Posterior cingulate gyrus (tissue), 11 donors: ENCODE data around the gene HCN2.

Experiments
- DNase-seq, 10 donors: peaks; one replicate each; pipeline versions ENCODE4 v3.0.0 to v3.0.0-alpha.2; 2020 to 2021; ENCODE audit warnings: mixed read lengths in 3 of 10
- intact Hi-C: fragments of 100-400 bp; cut with DNase I; formaldehyde crosslinking; loops from one replicate; pipeline ENCODE4 v1.15.1; 2023

The HCN2 gene

GRCh38 chr19:633068-633785, 43.5 kb downstream of the HCN2 start, which contains the start of gene POLRMT:
POLRMT (minus strand) TSS chr19:633537; CDS start chr19:633512, 25 bp downstream.
- intact Hi-C loops: no loop called here
- DNase-seq: peak; percentile 93 to 99 (median 96)

DNA sequence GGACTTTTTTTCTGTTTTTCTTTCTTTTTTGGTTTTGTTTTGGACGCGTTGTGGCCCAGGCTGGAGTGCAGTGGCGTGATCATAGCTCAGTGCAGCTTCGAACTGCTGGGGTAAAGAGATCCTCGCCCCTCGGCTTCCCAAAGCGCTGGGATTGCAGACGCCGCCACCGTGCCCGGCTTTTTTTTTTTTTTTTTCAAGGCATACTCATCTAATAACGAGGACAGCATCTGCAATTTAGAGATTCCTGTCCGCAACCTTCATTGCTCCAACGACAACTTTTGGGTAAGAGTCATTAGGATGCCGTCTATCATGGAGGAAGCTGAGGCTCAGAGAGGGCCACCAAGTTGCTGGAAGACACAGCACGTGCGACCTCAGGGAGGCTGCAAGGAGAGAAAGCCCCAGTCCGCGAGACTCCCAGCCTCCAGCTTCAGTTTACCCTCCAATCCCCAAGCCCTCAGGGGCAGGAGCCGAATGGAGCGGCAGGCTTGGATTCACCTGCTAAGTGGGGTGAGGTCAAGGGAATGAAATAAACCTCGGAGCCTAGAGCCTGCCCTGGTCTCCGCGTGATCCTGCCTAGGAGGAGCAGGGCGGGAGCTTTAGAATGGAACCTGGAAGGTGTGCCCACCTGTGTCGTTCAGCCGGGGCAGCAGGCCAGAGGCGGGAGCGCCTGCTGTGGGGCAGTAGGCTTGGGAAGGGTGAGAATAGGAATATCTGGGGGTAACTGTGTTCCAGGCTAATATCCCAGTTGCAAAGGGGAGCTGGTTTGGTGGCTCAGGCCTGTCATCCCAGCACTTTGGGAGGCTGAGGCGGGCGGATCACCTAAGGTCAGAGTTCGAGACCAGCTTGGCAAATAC, 44.3 kb downstream of the HCN2 start:
- intact Hi-C loops: no loop called here
- no peak for DNase-seq

DNA sequence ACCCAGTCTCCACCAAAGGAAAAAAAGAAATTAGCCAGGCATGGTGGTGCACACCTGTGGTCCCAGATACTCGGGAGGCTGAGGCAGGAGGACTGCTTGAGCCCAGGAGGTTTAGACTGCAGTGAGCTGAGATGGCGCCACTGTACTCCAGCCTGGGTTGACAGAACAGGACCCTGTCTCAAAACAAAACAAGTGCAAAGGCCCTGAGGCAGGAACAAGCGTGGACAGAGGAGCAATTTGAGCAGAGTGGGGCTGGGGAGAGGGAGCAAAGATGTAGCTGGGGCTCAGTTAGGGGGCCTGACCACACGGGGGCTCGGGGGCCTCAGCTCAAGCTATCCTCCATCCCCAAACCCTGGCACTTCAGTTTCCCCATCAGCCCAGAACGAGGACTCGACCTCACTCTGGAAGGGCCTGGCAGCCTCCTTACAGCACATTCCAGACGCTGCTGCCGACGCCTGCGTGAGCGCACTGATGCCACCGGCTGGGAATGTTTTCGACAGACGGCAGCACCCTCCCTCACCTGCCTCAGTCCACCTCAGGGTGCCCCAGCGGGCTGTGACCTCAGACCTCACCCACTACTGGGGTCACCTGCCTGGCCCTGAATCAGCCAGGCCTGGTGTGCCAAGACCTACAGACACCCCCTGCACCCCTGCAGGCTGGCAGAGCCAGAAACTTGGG, 45.4 kb downstream of the HCN2 start:
- intact Hi-C loops: no loop called here
- DNase-seq: no peak

- DNase-seq: no peak
- intact Hi-C loops: no loop called here
Measured at GRCh38 chr19:638906-639252, 49.2 kb downstream of the HCN2 start.

DNA sequence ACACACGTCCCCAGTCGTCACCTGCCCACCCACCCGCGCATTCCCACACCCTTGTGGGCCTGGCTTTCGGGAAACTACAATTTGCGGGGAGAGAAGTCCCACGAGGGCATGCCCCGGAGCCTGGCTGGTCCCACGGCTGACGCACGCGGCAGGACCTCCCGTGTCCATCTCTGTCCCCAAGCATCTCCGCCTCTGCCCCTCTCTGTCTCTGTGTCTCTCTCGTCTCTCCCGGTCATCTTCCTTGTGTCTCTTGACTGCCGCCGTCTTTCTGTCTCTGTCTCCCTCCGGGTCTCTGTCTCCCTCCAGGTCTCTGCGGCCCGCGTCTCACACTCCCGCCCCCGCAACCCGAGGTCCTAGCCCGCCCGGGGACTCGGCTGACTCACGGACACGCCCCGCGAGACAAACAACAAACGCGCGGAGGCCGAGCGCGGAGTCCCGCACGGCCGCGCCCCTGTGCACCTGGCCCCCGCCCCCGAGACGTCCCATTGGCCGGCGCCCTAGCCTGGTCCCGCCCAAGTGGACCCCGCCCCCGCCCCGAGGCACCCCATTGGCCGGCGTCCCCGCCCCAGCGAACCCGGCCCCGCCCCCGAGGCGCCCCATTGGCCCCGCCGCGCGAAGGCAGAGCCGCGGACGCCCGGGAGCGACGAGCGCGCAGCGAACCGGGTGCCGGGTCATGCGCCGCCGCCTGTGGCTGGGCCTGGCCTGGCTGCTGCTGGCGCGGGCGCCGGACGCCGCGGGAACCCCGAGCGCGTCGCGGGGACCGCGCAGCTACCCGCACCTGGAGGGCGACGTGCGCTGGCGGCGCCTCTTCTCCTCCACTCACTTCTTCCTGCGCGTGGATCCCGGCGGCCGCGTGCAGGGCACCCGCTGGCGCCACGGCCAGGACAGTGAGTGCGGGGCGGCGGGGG, 49.8 kb downstream of the HCN2 start, which contains the start of gene FGF22:
FGF22 (plus strand) TSS at position 627 of the 908 bp plus-strand sequence; CDS start at position 674, 47 bp downstream.
- intact Hi-C loops: no loop called here
- DNase-seq: peak; percentile 86 to 99 (median 96)

DNA sequence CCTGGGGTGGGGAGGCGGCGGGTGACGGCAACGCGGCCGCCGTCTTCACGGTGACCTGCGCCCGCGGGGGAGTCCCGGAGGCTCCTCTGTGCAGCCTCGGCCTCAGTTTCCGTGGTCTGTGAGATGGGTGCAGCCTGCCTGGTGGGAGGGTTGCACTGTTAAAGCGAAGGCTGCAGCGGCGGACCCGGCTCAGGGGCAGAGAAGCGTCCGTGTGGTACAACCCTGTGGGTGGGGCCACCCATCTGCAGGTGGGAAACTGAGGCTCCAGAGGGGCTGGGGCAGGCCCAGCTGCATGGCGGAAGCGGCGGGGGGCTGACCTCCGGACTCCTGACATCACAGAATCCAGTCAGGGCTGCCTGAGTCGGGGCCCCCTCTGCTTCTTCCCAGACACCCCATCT, 50.5 kb downstream of the HCN2 start:
- intact Hi-C loops: no loop called here
- no peak for DNase-seq

- no peak for DNase-seq
- intact Hi-C loops: no loop called here
Measured at GRCh38 chr19:640606-641189, 51.0 kb downstream of the HCN2 start.

DNA sequence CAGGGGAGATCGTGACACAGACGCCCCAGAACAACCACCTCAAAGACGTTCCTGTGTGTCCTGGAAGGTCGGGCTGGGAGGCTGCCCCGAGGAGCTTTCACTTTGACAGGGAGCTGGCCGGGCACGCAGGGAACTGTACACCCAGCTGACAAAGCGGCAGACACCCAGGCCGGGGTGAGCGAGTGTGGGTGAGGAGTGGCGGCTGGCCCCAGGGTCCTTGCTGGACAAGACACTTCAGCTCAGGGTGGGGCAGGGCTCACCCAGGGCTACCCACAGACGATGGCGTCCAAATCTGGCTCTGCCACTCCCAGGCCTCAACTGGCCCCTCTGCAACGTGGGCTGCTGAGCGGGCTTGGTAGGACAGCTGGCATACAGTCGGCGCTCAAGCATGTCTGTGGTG, 52.0 kb downstream of the HCN2 start:
- intact Hi-C loops: no loop called here
- no peak for DNase-seq

DNA sequence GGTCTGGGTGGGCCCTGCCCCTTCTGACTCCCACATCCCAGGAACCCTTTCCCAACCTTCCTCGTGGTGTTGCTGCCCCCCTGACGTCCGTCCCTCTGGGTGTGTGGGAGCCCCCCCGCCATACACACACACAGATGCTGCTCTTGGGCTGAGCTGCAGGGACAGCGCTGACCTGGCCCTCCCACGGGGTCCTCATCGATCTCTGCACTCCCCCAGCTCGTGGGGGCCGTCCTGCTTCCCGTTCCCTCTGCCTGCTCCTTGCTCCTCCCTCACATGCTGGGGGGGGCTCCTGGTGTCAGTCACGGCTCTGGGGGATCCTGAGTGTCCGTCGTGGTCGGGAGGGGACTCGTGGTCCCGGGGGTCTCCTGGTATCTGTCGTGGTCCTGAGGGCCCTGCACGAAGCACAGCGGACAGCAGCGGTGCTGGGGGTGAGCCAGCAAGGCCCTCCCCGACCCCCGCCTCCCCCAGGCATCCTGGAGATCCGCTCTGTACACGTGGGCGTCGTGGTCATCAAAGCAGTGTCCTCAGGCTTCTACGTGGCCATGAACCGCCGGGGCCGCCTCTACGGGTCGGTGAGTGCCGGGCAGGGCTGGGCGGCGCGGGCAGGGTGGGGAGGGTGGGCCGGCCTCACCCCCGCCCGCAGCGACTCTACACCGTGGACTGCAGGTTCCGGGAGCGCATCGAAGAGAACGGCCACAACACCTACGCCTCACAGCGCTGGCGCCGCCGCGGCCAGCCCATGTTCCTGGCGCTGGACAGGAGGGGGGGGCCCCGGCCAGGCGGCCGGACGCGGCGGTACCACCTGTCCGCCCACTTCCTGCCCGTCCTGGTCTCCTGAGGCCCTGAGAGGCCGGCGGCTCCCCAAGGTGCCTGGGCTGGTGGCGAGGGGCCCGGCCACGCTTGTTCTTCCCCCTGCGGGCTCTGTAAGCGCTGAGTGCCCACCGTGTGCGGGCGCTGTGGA, 53.4 kb downstream of the HCN2 start:
- DNase-seq: no peak
- intact Hi-C loops: no loop called here

DNA sequence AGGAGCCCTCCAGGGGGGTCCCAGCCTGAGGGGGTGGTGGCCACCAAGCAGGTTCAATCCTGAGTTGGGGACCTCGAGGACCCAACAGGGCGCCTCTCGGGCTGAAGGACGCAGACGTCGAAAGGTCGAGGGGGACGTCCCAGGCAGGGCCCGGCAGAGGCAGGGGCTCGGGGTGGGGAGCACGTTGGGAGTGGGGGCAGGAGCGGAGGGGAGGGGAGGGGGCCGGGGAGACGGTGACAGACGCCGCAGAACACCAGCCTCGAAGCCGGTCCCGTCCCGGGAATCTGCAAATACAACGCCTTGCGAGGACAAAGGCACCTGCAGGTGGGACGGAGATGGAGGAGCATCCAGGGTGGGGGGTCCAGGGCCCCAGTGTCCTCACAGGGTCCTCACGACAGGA, 54.1 kb downstream of the HCN2 start:
- intact Hi-C loops: no loop called here
- no peak for DNase-seq

DNA sequence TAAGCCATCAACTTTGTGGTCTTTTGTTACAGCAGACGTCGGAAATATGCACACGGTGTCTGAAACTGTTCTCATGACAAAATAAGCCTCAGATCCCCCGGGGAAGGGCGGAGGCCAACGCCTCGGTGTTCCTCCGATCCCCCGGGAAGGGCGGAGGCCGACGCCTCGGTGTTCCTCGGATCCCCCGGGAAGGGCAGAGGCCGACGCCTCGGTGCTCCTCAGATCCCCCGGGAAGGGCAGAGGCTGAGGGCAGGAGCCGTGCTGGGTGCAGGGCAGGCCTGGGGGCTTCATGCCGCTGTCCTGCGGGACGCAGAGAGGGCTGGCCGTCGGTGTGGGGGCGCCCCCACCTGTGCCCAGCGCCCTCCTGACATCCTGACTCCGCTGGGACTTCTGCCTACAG, 54.7 kb downstream of the HCN2 start:
- intact Hi-C loops: no loop called here

GRCh38 chr19:644789-645188, 55.1 kb downstream of the HCN2 start:
- intact Hi-C loops: no loop called here
- DNase-seq: no peak

More for the DNA sequence above, 54.7 kb downstream of the HCN2 start:
- DNase-seq: no peak

DNA sequence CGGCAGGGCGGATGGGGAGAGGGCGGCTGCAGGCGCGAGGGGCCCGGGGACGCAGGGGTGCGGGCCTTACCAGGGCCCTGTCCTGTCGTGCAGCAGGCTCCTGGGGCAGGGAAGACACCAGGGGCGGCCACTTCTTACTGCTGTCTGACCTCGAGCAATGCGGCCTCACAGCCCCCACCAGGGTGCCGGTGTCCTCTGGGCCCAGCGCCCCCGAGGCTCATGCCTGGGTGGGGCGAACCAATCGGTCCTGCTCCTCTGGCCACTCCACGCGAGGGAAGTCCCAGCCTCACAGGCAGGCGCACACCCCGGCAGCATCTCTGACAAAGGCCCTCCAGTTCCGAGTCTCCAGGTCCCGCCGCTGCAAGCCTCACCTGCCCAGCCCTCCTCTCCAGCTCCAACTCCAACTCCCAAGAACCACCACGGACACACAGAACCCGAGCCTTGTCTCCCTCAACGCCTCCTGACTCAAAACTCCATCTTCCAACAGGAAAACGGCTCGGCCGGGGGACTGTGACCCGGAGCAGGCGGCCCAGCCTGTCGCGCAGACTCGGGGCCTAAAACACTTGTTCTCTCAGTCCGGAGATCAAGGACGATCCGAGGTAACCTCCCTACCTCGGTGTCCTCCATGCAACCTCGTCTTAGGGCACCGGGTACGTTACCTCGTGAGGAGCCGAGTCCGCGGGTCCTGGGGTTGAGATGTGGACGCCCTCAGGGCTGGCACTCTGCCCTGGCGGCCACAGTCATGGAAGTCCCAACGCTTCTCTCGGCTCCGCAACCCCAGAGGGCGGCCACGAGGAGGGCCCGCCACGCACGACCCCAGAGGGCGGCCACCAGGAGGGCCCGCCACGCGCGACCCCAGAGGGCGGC, 56.5 kb downstream of the HCN2 start:
- no peak for DNase-seq
- intact Hi-C loops: no loop called here

GRCh38 chr19:646779-647565, 57.3 kb downstream of the HCN2 start:
- no peak for DNase-seq
- intact Hi-C loops: no loop called here

DNA sequence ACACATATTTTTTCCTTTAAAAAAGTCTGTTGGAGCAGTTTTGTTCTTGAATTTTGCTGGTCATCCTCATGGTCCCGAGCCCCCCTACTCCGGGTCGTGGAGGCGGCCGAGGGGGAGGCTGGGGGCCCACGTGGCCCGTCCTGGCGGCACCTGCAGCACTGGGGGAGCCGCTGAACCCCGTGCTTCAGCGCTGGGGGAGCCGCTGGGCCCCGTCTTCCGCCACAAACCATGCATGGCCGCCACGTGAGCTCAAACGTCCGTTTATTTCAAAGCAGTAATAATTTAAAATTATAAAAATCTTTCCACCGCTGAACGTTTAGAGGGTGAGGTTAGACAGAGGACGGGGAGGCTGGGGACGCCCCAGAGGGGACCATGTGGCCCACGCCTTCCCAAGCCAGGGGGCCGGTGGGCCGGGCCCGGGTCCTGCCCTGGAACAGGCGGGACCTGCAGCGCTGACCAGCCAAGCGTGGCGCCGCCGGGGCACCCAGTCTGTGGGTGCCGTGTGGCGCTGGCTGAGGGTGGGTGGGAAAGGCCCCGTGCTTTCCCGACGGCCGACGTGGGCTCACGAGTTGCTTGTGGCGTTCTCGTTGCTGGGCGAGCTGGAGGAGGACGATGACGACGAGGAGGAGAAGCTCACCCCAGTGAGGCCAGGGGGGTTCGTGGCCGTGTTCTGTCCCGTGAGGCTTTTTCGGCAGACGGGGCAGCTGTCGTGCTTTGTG, 58.0 kb downstream of the HCN2 start:
- intact Hi-C loops: no loop called here
- no peak for DNase-seq

GRCh38 chr19:648305-648704, 58.6 kb downstream of the HCN2 start:
- intact Hi-C loops: no loop called here
- DNase-seq: no peak
